Measurements from ENCODE around the gene NPLOC4. TPM values are rescaled to one million over a fixed set of nuclear protein-coding genes. Genes with fewer than 3 reads are reported as not detected.

Gene NPLOC4
- total and polyA plus RNA-seq, 2 of the 13 experiments (the other 11 are each of a cell fraction or from before 2014, with no cell fraction given), result 57.0 to 97.0 TPM

GRCh38 chr17:81652906-81653771 lies 16.2 kb upstream of the NPLOC4 start (continued):
- TF ChIP-seq ZNF382 (CRISPR knock-in tag; IDR thresholded peaks at IDR 0.05; ENCODE audit: borderline replicate concordance) (no peak), SRSF4 (IDR thresholded peaks at IDR 0.05; ENCODE audit: low read depth, low read length, poor library complexity, severe bottlenecking) (no peak), YEATS4 (CRISPR knock-in tag; IDR thresholded peaks at IDR 0.05; ENCODE audit: borderline replicate concordance) (no peak), ZNF3 (CRISPR knock-in tag; IDR thresholded peaks at IDR 0.05) (no peak), RARA (CRISPR knock-in tag; IDR thresholded peaks at IDR 0.05) (0 out of 2 replicates have a peak, but pooled peaks have one; percentile 13), ZNF761 (CRISPR knock-in tag; conservative IDR thresholded peaks at IDR 0.05) (0 out of 2 replicates have a peak, but pooled peaks have one; percentile 3), ZNF281 (CRISPR knock-in tag; IDR thresholded peaks at IDR 0.05; ENCODE audit: borderline replicate concordance) (peak; percentile 29; the same call in 1 of the 2 replicates), ZNF749 (CRISPR knock-in tag; IDR thresholded peaks at IDR 0.05; ENCODE audit: borderline replicate concordance) (no peak), ZNF576 (CRISPR knock-in tag; IDR thresholded peaks at IDR 0.05) (no peak), GATAD2A (CRISPR knock-in tag; IDR thresholded peaks at IDR 0.05) (0 out of 2 replicates have a peak, but pooled peaks have one; percentile 8), MEIS1 (CRISPR knock-in tag; IDR thresholded peaks at IDR 0.05; ENCODE audit: borderline replicate concordance) (0 out of 2 replicates have a peak, but pooled peaks have one; percentile 36), ZNF816 (CRISPR knock-in tag; IDR thresholded peaks at IDR 0.05; ENCODE audit: borderline replicate concordance) (no peak), TFAP4 (IDR thresholded peaks at IDR 0.05; ENCODE audit: borderline replicate concordance, low read depth) (peak; percentile 54; the same call in 1 of the 2 replicates), RXRA (CRISPR knock-in tag; IDR thresholded peaks at IDR 0.05) (0 out of 2 replicates have a peak, but pooled peaks have one; percentile 17), HNF1B (CRISPR knock-in tag; IDR thresholded peaks at IDR 0.05) (0 out of 2 replicates have a peak, but pooled peaks have one; percentile 29)

Data from HepG2 (cell line).